Trophoblast cell (in vitro differentiated cells and primary cell): Measurements from ENCODE around the gene DNAJC12.

Source experiments
- DNase-seq, 2 donors: peaks; one replicate each; pipeline ENCODE4 v3.0.0-alpha.2; 2016
- H2AFZ ChIP-seq: 2 replicates; pipeline ENCODE4 v1.6.1; 2013; ENCODE audit warnings: low read length, moderate library complexity, mild to moderate bottlenecking; ENCODE audit not compliant: insufficient read depth, poor library complexity
- H2AK5ac ChIP-seq: 2 replicates; pipeline ENCODE4 v1.6.1; 2013; ENCODE audit warnings: mild to moderate bottlenecking, low read length
- H2BK120ac ChIP-seq: 2 replicates; pipeline ENCODE4 v1.6.1; 2013; ENCODE audit warnings: low read length, mild to moderate bottlenecking, moderate library complexity; ENCODE audit not compliant: insufficient read depth, poor library complexity
- H2BK12ac ChIP-seq: 2 replicates; pipeline ENCODE4 v1.6.1; 2013; ENCODE audit warnings: mild to moderate bottlenecking, low read length, moderate library complexity
- H2BK5ac ChIP-seq: 2 replicates; pipeline ENCODE4 v1.6.1; 2013; ENCODE audit warnings: low read length, low read depth, moderate library complexity, mild to moderate bottlenecking; ENCODE audit not compliant: poor library complexity
- H3K14ac ChIP-seq: 2 replicates; pipeline ENCODE4 v1.6.1; 2013; ENCODE audit warnings: mild to moderate bottlenecking, low read length
- H3K18ac ChIP-seq: 2 replicates; pipeline ENCODE4 v1.6.1; 2013; ENCODE audit warnings: mild to moderate bottlenecking, low read length
- H3K23ac ChIP-seq: 2 replicates; pipeline ENCODE4 v1.6.1; 2013; ENCODE audit warnings: low read length
- H3K27ac ChIP-seq: 2 replicates; pipeline ENCODE4 v1.5.1; 2013; ENCODE audit warnings: low read depth, mild to moderate bottlenecking, inconsistent platforms, low read length, moderate library complexity
- H3K27me3 ChIP-seq: 2 replicates; pipeline ENCODE4 v1.6.1; 2013; ENCODE audit warnings: inconsistent platforms, mild to moderate bottlenecking, low read length, moderate library complexity; ENCODE audit not compliant: insufficient read depth
- H3K36me3 ChIP-seq, 2 experiments: 1 replicate in 1 of 2; 2 replicates in 1 of 2; pipeline ENCODE4 v1.6.1; 2013; ENCODE audit warnings: low read length in 2 of 2, mild to moderate bottlenecking in 2 of 2, moderate library complexity in 1 of 2; ENCODE audit not compliant: insufficient read depth in 2 of 2, control insufficient read depth in 1 of 2
- H3K4ac ChIP-seq: 2 replicates; pipeline ENCODE4 v1.6.1; 2013; ENCODE audit warnings: low read depth, mild to moderate bottlenecking, low read length, moderate library complexity
- H3K4me1 ChIP-seq, 2 experiments: 1 replicate in 1 of 2; 2 replicates in 1 of 2; pipeline ENCODE4 v1.6.1; 2013; ENCODE audit warnings: low read length in 2 of 2, mild to moderate bottlenecking in 2 of 2, moderate library complexity in 1 of 2; ENCODE audit not compliant: insufficient read depth in 2 of 2, control insufficient read depth in 1 of 2
- H3K4me2 ChIP-seq: 2 replicates; pipeline ENCODE4 v1.6.1; 2013; ENCODE audit warnings: inconsistent platforms, mild to moderate bottlenecking, low read length, moderate library complexity
- H3K4me3 ChIP-seq: 2 replicates; pipeline ENCODE4 v1.5.1; 2013; ENCODE audit warnings: mild to moderate bottlenecking, low read depth, low read length, inconsistent platforms
- H3K79me1 ChIP-seq: one replicate; pipeline ENCODE4 v1.6.1; 2013; ENCODE audit warnings: low read length
- H3K79me2 ChIP-seq: 2 replicates; pipeline ENCODE4 v1.6.1; 2013; ENCODE audit warnings: low read length, mild to moderate bottlenecking; ENCODE audit not compliant: control insufficient read depth, insufficient read depth, poor library complexity
- H3K9ac ChIP-seq: 2 replicates; pipeline ENCODE4 v1.6.1; 2013; ENCODE audit warnings: mild to moderate bottlenecking, low read length
- H3K9me3 ChIP-seq: 2 replicates; pipeline ENCODE4 v1.6.1; 2013; ENCODE audit warnings: low read depth, mild to moderate bottlenecking, control low read depth, inconsistent platforms, low read length; ENCODE audit not compliant: insufficient read depth
- H4K12ac ChIP-seq: 2 replicates; pipeline ENCODE4 v1.6.1; 2013; ENCODE audit warnings: low read depth, mild to moderate bottlenecking, low read length, moderate library complexity
- H4K8ac ChIP-seq: 2 replicates; pipeline ENCODE4 v1.6.1; 2013; ENCODE audit warnings: low read depth, mild to moderate bottlenecking, low read length, moderate library complexity
- H4K91ac ChIP-seq: one replicate; pipeline ENCODE4 v1.6.1; 2013; ENCODE audit warnings: low read depth, mild to moderate bottlenecking, low read length, moderate library complexity
- WGBS: extraction: QIAGEN DNeasy Blood & Tissue Kit; methylation state at CpG from one replicate; pipeline ENCODE4 v1.1.7; 2013; ENCODE audit warnings: missing lambda C conversion rate; ENCODE audit not compliant: insufficient read length, insufficient coverage; ENCODE audit errors: extremely low coverage; 5-methylcytosine and 5-hydroxymethylcytosine counted together

DNAJC12 gene

DNA sequence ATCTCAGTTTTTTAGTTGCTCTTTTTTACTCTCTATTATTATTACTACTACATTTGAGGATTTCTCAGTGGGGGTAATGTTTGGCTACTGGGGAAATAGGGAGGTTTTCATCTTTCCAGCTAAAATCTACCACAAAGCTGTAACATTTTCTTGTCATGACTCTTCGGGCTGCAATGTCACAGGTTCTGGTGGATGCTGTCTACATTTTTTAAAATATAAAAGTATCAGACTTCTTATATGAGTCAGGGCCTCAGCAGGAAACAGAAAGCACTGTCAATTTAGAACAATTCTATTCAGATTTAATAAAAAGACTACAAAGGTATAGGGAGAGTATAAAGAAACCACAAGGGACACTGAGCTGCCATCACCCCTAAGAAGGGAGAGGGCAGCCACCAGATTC is 61.6 kb downstream of the DNAJC12 start:
- no CpG with 5 or more reads among the region's 1 CpG for WGBS
- Histone ChIP-seq H3K14ac (no peak overlapping the region), H2BK120ac (no peak overlapping the region), H3K4ac (no peak overlapping the region), H3K27me3 (no peaks in the 10 kb centered on the region), H3K4me2 (no peak overlapping the region), H4K91ac (no peak overlapping the region), H2AK5ac (no peak overlapping the region), H3K23ac (no peak overlapping the region), H2BK12ac (no peak overlapping the region), H4K12ac (no peak overlapping the region), H3K4me3 (no peak overlapping the region), H3K27ac (no peak overlapping the region), H4K8ac (no peak overlapping the region), H3K18ac (no peak overlapping the region), H3K4me1 (peaks cover 0 to 3% of the 10 kb centered on the region in 2 experiments), H3K9ac (no peak overlapping the region), H3K36me3 (no peaks in the 10 kb centered on the region), H3K9me3 (no peaks in the 10 kb centered on the region), H3K79me2 (no peaks in the 10 kb centered on the region), H3K79me1 (peaks cover 1% of the 10 kb centered on the region), H2AFZ (no peak overlapping the region), H2BK5ac (no peak overlapping the region)
- no peak for DNase-seq

DNA sequence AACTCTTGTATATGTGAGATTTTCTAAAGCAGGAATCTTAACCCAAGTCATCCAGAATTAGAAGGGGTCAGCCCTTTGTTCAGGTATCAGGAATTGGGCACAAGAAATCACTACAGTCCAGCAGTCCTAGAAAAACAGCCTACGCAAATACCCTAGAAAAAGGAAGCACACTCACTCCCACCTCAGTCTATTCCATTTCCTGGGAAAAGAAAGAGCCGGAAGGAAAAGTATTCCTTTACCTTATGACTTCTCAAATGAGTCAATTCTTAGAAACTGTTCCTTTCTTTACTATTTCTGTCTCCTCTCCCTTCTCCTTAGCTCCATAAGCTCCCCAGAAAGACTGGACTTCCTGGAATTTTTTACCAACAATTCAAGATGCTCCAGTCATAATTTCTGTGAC is 62.7 kb downstream of the DNAJC12 start:
- Histone ChIP-seq H3K14ac (no peak overlapping the region), H3K79me1 (peaks cover 1% of the 10 kb centered on the region), H3K23ac (no peak overlapping the region), H3K4me2 (no peak overlapping the region), H3K79me2 (no peaks in the 10 kb centered on the region), H3K4me1 (peaks cover 0 to 3% of the 10 kb centered on the region in 2 experiments), H4K8ac (no peak overlapping the region), H3K18ac (no peak overlapping the region), H3K9ac (no peak overlapping the region), H4K91ac (no peak overlapping the region), H4K12ac (no peak overlapping the region), H3K9me3 (no peaks in the 10 kb centered on the region), H3K4ac (no peak overlapping the region), H2BK120ac (no peak overlapping the region), H2BK5ac (no peak overlapping the region), H2AK5ac (no peak overlapping the region), H3K27ac (no peak overlapping the region), H2AFZ (no peak overlapping the region), H2BK12ac (no peak overlapping the region), H3K36me3 (no peaks in the 10 kb centered on the region), H3K27me3 (no peaks in the 10 kb centered on the region), H3K4me3 (no peak overlapping the region)
- WGBS: no CpG with 5 or more reads among the region's 2 CpGs
- DNase-seq: no peak

GRCh38 chr10:67772894-67773511 is 65.0 kb downstream of the DNAJC12 start:
- Histone ChIP-seq H3K27ac (no peak overlapping the region), H2AK5ac (no peak overlapping the region), H3K4me1 (peaks cover 0 to 3% of the 10 kb centered on the region in 2 experiments), H3K4ac (no peak overlapping the region), H2BK120ac (no peak overlapping the region), H3K27me3 (no peaks in the 10 kb centered on the region), H4K91ac (no peak overlapping the region), H3K14ac (no peak overlapping the region), H3K4me2 (no peak overlapping the region), H2BK5ac (no peak overlapping the region), H3K23ac (no peak overlapping the region), H3K4me3 (no peak overlapping the region), H3K9me3 (no peaks in the 10 kb centered on the region), H2AFZ (no peak overlapping the region), H2BK12ac (no peak overlapping the region), H3K9ac (no peak overlapping the region), H3K18ac (no peak overlapping the region), H3K79me2 (no peaks in the 10 kb centered on the region), H4K12ac (no peak overlapping the region), H3K36me3 (no peaks in the 10 kb centered on the region), H4K8ac (no peak overlapping the region), H3K79me1 (peaks cover 1% of the 10 kb centered on the region)
- peak in 1 of 2 donors; percentile 11 for DNase-seq

DNA sequence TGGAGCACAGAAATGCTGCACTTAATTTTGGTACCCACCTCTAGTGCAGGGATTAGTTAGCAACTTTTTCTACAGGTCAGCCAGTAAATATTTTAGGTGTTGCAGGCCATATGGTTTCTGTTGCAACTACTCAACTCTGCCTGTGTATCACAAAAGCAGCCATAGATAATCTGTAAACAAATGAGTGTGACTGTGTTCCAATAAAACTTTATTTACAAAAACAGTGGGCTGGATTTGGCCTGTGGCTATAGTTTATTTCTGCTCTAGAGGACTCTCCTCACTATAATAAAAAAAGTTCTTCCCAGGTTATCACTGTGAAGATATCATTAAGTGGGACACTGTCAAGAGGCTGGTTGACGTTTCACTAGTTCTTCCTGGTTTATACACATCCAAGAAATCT is 65.8 kb downstream of the DNAJC12 start:
- no peak overlapping the region for H2BK5ac ChIP-seq
- H3K79me1 ChIP-seq: peaks cover 1% of the 10 kb centered on the region
- no peak overlapping the region for H4K91ac ChIP-seq
- H3K27ac ChIP-seq: no peak overlapping the region
- H3K9me3 ChIP-seq: no peaks in the 10 kb centered on the region
- no peak for DNase-seq
- no peaks in the 10 kb centered on the region for H3K79me2 ChIP-seq
- H3K27me3 ChIP-seq: no peaks in the 10 kb centered on the region
- H4K8ac ChIP-seq: no peak overlapping the region
- H3K23ac ChIP-seq: no peak overlapping the region
- H3K14ac ChIP-seq: no peak overlapping the region
- H2BK120ac ChIP-seq: no peak overlapping the region
- no peak overlapping the region for H2BK12ac ChIP-seq
- no peaks in the 10 kb centered on the region for H3K36me3 ChIP-seq
- H3K4me2 ChIP-seq: no peak overlapping the region
- H4K12ac ChIP-seq: no peak overlapping the region
- WGBS: no CpG with 5 or more reads among the region's 1 CpG
- H2AK5ac ChIP-seq: no peak overlapping the region
- H3K4me1 ChIP-seq: peaks cover 0 to 3% of the 10 kb centered on the region in 2 experiments
- no peak overlapping the region for H3K4me3 ChIP-seq
- no peak overlapping the region for H3K9ac ChIP-seq
- H3K4ac ChIP-seq: no peak overlapping the region
- no peak overlapping the region for H2AFZ ChIP-seq
- no peak overlapping the region for H3K18ac ChIP-seq
